NT2/D1 (cell line): ENCODE data around the gene FAM89A.
"Not testable (repeated sequence)": the region's sequence is repeated elsewhere in the genome, so short reads cannot be mapped to it uniquely, and the experiment has no call there.

ENCODE experiments used
- DNase-seq: peaks from one replicate; pipeline ENCODE4 v3.0.0-alpha.2; 2011; ENCODE audit warnings: low read depth, low spot score
- H3K27me3 ChIP-seq: 2 replicates; pipeline ENCODE4 v1.6.0; 2011; ENCODE audit warnings: mild to moderate bottlenecking; ENCODE audit not compliant: insufficient read length, insufficient read depth
- H3K36me3 ChIP-seq: 2 replicates; pipeline ENCODE4 v1.6.1; 2011; ENCODE audit warnings: mild to moderate bottlenecking, low read length, mixed read lengths; ENCODE audit not compliant: insufficient read depth, insufficient read length
- H3K4me1 ChIP-seq: 2 replicates; pipeline ENCODE4 v1.5.1; 2011; ENCODE audit not compliant: insufficient read depth, insufficient read length
- H3K4me3 ChIP-seq: 2 replicates; pipeline ENCODE4 v1.5.1; 2011; ENCODE audit warnings: low read depth; ENCODE audit not compliant: insufficient read length
- H3K9ac ChIP-seq: 2 replicates; pipeline ENCODE4 v1.6.0; 2011; ENCODE audit warnings: low read depth; ENCODE audit not compliant: insufficient read length
- H3K9me3 ChIP-seq: 2 replicates; pipeline ENCODE4 v1.5.1; 2011; ENCODE audit warnings: mild to moderate bottlenecking, low read length; ENCODE audit not compliant: insufficient read depth
- SUZ12 ChIP-seq: IDR thresholded peaks from 2 replicates; pipeline ENCODE4 v1.6.1; 2011; ENCODE audit not compliant: insufficient read length, insufficient read depth; ENCODE audit errors: extremely low read depth
- YY1 ChIP-seq: IDR thresholded peaks from 2 replicates; pipeline ENCODE4 v1.6.1; 2011; ENCODE audit not compliant: insufficient read length, insufficient read depth
- ZNF274 ChIP-seq: IDR thresholded peaks from 2 replicates; pipeline ENCODE4 v1.6.1; 2011; ENCODE audit warnings: mild to moderate bottlenecking, low read depth, low read length

Gene FAM89A

DNA sequence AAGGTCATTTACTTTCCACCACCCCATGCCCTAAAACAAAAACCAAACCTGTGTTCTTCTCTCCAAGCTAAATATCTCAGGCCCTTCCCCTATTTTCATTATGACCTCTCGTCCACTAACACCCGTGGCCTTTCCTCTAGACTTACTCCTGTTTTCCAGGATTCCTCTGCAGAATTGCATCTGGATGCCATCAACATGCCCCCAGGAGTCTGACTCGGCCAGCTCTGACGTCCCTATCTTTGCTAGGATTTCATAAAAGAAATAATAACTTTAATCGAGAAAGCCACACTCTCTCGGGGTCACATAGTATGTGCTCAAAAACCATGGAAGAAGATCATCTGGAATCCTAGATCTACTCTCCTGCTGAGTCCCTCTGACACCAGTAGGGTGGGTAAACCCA, 13.5 kb downstream of the FAM89A start:
- Histone ChIP-seq H3K9ac (no peak overlapping the region), H3K4me1 (no peaks in the 10 kb centered on the region), H3K36me3 (no peaks in the 10 kb centered on the region), H3K9me3 (no peaks in the 10 kb centered on the region), H3K27me3 (no peaks in the 10 kb centered on the region), H3K4me3 (no peak overlapping the region)
- DNase-seq: no peak
- TF ChIP-seq SUZ12 (no peak), ZNF274 (no peak), YY1 (no peak)

DNA sequence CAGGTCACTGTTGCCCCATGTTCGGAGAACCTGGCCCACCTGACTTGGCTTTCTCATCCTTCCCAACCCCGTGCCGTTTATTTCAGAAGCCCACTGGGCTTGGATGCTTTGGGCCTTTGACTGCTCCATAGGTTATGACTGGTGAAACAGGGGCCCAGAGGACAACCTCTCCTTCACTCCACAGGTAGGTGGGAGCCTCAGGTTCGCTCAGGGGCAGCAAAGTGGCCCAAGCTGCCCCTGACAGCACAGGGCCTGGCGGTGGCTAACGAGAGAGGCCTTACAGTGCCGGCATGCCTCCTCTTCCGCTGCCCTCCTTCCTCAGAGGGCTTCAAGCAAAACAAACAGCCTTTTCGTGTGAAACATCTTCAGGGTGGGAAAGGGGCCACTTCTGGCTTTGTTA, 16.9 kb downstream of the FAM89A start:
- Histone ChIP-seq H3K36me3 (peaks cover 3% of the 10 kb centered on the region), H3K9me3 (no peaks in the 10 kb centered on the region), H3K27me3 (no peaks in the 10 kb centered on the region), H3K4me1 (peaks cover 3% of the 10 kb centered on the region), H3K9ac (no peak overlapping the region), H3K4me3 (no peak overlapping the region)
- no peak for DNase-seq
- no peak for TF ChIP-seq ZNF274
- TF ChIP-seq SUZ12: no peak
- no peak for TF ChIP-seq YY1

DNA sequence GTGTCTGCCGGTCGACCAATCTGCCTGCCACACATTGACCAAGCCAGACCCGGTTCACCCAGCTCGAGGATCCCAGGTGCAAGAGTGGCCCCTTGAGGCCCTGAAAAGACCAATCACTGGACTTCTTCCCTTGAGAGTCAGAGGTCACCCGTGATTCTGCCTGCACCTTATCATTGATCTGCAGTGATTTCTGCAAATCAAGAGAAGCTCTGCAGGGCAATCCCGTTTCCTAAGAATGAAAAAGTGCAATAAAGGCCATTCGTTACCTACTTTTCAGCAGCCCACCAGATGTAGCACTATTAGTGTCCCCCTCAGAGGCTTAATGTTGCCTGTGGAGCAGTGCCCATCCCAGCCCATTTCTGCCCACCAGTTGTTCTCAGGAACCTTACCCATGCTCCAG, 17.5 kb downstream of the FAM89A start:
- H3K36me3 ChIP-seq, H3K4me3 ChIP-seq, H3K9ac ChIP-seq, H3K9me3 ChIP-seq, H3K27me3 ChIP-seq, H3K4me1 ChIP-seq, DNase-seq: not testable (repeated sequence)

DNA sequence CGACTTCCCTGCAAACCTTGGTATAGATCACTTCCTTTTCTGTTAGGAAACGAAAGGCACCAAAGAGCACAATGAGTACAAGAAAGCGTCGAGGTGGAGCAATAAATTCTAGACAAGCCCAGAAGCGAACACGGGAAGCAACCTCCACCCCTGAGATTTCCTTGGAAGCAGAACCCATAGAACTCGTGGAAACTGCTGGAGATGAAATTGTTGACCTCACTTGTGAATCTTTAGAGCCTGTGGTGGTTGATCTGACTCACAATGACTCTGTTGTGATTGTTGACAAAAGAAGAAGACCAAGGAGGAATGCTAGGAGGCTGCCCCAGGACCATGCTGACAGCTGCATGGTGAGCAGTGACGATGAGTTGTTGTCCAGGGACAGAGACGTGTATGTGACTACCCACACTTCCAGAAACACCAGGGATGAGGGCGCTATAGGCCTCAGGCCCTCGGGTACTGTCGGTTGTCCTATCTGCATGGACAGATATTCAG, 18.5 kb downstream of the FAM89A start:
- DNase-seq: no peak
- H3K9me3 ChIP-seq: no peaks in the 10 kb centered on the region
- peaks cover 5% of the 10 kb centered on the region for H3K4me1 ChIP-seq
- H3K4me3 ChIP-seq: no peak overlapping the region
- peaks cover 3% of the 10 kb centered on the region for H3K36me3 ChIP-seq
- H3K9ac ChIP-seq: no peak overlapping the region
- TF ChIP-seq YY1 (no peak), ZNF274 (no peak), SUZ12 (no peak)
- H3K27me3 ChIP-seq: no peaks in the 10 kb centered on the region

DNA sequence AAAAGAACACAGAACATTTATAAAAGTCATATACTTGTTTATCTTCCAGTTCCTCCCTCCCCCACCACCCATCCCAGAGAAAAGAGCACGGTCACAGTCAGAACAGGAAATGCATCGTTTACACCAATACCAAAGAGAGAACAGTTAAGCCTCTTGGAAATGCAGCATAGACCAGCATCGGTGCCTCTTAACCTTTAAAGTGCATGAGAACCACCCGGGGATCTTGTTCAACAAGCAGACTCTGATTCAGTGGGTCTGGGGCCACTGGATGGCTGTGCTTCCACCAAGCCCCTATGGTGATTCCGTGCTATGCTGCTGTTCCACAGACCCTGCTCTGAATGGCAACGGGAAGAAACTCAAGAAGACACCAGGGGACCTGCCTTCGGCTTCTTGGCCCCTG, 19.2 kb downstream of the FAM89A start:
- H3K4me3 ChIP-seq: no peak overlapping the region
- no peak for TF ChIP-seq YY1
- no peak for TF ChIP-seq SUZ12
- no peak for TF ChIP-seq ZNF274
- H3K4me1 ChIP-seq: peaks cover 5% of the 10 kb centered on the region
- H3K9me3 ChIP-seq: no peaks in the 10 kb centered on the region
- H3K36me3 ChIP-seq: peaks cover 3% of the 10 kb centered on the region
- no peaks in the 10 kb centered on the region for H3K27me3 ChIP-seq
- peak; percentile 73 for DNase-seq
- no peak overlapping the region for H3K9ac ChIP-seq

DNA sequence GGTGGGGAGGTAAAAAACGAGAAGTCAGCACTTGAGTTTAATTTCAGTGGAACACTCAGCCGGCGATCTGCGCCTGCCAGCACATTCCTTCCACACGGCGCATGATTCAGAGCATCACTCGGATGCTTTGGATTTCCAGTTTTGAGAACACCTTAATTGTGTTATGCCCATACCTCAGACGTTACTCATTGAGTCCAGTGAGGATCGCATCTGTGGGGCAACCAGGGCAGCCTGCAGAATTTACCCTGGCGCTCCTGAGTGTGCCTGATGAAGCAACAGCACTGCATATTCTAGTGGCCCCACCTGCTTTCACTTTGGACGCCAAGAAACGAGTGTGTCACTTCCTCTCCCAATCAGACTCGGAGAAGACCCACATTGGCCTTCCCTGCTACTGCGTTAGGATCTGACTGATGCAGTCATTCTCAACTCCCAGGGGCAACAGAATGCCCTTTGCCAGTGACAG, 19.9 kb downstream of the FAM89A start:
- Histone ChIP-seq H3K9ac (no peak overlapping the region), H3K9me3 (no peaks in the 10 kb centered on the region), H3K36me3 (peaks cover 3% of the 10 kb centered on the region), H3K27me3 (no peaks in the 10 kb centered on the region), H3K4me3 (no peak overlapping the region), H3K4me1 (peaks cover 5% of the 10 kb centered on the region)
- no peak for TF ChIP-seq SUZ12
- no peak for TF ChIP-seq YY1
- no peak for TF ChIP-seq ZNF274
- no peak for DNase-seq

DNA sequence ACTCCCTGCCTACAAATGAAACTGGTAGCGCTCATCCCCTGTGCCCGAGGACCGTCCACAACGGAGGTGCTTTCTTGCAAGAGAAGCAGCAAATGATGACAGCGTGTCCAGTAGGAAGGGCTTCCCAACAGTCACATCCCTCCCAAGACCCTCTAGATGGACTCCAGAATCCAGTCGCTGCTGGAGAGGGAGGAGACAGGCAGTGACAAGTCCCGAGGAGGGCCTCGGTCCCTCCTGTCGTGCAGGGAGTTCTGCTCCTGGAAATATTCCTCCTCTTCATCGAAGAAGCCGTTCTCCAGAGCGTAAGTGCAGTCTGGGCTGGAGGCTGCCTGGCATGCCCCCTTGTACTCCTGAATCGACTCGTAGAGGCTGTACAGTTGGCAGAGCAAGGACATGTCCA, 20.3 kb downstream of the FAM89A start:
- DNase-seq: no peak

DNA sequence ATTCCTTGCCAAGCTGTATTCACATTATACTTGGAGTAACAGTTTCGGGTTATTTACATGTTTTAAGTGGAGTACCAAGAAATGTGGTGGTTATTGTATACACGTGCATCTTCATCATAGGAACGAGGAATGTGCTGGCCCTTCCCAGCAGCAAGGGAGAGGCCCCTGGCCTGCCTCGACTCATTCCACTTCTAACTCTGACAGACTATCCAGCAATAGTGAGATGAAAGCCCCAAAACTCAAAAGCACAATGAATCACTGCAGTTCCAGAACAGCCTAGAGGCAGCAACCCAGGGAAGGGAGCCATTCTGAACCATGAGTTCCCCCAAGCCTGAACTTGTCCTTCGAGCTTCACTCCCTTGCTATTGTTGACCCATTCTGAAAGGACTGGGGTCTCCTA, 23.1 kb downstream of the FAM89A start:
- DNase-seq: no peak
- TF ChIP-seq SUZ12: no peak
- no peak for TF ChIP-seq ZNF274
- TF ChIP-seq YY1: no peak
- no peak overlapping the region for H3K9ac ChIP-seq
- no peaks in the 10 kb centered on the region for H3K27me3 ChIP-seq
- no peaks in the 10 kb centered on the region for H3K9me3 ChIP-seq
- H3K36me3 ChIP-seq: peaks cover 3% of the 10 kb centered on the region
- H3K4me3 ChIP-seq: no peak overlapping the region
- peaks cover 5% of the 10 kb centered on the region for H3K4me1 ChIP-seq

More for the DNA sequence above, 20.3 kb downstream of the FAM89A start:
- Histone ChIP-seq H3K9me3 (no peaks in the 10 kb centered on the region), H3K4me3 (no peak overlapping the region), H3K4me1 (peaks cover 5% of the 10 kb centered on the region), H3K36me3 (peaks cover 3% of the 10 kb centered on the region), H3K9ac (no peak overlapping the region), H3K27me3 (no peaks in the 10 kb centered on the region)
- TF ChIP-seq ZNF274 (no peak), YY1 (no peak), SUZ12 (no peak)
